Endothelial cell of hepatic sinusoid (primary cell): ENCODE results near the gene NLGN1.

Source experiments
- in situ Hi-C: cut with HindIII; loops from 2 replicates; pipeline ENCODE4 v1.10.0; 2017; ENCODE audit warnings: low sequenced_read_pairs

The NLGN1 gene

DNA sequence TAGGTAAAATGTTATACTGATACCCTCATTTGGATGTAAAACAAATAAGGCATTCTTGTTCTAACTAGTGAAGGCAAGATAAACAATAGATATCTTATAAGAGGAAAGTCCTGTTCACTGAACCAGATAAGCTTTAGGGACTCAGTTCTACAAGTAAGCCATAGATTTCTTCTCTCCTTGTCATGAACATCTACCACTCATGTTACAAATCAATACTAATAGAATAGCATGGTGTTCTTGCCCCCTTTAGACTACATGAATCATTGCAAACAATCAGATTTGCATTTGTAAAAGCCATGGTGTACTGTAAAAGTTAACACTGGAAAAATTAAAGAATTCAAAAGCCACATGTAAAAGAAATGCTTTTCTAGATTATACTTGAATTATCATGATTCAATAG lies 500.1 kb downstream of the NLGN1 start:
- in situ Hi-C loops = no loop called here

DNA sequence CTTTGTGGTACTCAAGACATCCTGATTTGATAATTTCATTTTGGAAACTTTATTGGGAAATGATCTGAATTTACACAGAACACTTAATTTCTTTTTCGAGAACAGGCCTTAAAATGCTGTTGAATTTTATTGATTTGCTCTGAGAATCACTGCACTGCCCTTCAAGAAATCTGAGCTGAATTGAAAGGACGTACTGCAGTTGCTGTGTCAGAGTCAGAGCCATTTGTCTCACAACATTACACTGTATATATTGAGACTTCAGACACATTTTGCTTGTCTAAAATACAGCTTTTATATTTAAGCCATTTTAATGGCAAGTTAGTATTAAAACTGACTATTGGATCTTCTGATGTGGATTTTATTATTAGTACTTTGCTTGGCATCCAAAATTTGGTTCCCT lies 504.1 kb downstream of the NLGN1 start:
- in situ Hi-C loops = no loop called here

DNA sequence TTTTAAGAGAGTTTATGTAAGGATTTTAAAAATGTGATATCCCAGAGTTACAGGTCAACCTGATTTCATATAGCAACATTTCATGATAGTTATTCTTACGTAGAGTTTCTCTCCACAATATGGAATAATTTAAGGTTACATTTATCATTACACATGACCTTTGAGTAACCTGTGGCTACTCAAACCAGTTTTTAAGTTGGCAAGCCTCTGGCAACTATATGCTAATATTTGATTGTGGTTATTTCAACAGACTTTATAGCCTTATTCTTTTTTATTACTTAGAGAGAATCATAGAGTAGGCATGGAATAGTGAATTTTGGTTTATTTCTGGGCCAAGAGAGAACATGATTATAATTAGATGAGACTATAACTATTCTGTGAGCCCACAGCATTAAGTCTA lies 504.9 kb downstream of the NLGN1 start:
- in situ Hi-C loops = no loop called here

DNA sequence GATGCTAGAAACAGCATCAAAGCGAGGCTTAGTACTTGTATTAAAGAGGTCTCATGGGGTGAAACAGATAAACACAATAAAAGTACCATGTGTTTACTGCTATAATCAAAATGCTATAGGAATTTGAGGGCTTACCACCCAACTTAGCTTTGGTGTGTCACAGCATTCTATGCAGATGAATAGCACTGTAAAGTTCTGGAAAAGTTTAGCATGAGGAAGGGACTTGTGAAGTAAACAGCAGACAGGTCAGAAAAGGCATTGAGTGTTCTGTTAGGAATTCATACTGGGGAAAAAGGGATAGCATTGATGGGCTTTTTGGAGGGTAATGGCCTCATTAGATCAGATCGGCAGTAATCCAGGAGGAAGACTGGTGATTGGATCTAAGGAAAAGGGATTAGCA lies 505.3 kb downstream of the NLGN1 start:
- in situ Hi-C loops = no loop called here

DNA sequence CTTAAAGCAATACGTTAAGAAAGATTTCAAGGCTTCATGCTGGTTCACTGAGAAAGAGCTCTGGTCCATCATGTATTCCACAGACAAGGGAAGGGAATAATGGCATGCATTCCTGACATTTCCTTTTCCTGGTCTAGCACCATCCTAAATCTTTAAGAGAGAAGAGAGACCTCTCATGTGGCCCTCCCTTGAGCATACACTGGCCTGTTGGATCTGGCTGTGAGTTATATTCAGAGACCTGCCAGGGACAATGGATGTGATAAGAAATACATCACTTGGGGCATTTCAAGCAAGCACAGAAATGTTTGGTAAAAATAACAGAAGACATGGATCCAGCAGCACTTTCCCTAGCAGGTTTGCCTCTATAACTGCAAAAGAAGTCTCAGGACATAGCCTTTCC lies 507.8 kb downstream of the NLGN1 start:
- in situ Hi-C loops = no loop called here

DNA sequence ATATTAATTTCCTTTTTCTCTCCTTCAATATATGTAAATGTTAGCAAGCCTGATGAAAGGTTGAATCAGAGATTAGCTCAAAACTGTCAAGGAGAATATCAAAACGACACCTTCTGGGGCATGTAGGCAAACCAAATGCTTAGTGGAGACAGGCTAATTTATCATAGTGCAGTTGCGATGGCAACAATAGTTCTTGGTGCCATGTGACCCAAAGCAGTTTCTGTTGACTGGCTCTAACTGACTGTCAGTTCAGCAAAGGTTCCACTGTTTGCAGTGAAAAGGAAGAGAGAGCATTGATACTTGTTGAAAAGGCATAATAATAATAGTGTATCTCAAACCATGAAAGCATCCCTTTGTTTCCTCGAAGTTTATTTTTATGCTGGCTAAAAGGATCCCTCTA lies 513.9 kb downstream of the NLGN1 start:
- in situ Hi-C loops = no loop called here

DNA sequence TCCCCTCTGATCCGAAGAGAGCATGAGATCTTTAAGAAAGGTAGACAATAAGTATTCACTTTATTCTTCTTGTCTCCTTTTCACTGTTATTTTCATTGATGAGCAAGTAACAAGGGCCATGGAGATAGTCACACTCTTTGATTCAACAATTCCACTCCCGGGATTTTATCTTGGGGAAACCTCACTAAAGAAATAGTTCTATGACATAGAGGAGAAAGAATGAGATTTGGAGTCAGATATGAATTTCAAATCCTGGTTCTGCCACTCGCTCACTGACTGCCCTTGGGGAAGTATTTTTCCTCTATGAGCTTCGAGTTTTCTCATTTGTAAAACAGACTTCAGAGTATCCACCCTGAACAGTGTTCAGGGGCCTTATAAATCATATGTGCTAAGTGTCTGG lies 514.6 kb downstream of the NLGN1 start:
- in situ Hi-C loops = no loop called here

DNA sequence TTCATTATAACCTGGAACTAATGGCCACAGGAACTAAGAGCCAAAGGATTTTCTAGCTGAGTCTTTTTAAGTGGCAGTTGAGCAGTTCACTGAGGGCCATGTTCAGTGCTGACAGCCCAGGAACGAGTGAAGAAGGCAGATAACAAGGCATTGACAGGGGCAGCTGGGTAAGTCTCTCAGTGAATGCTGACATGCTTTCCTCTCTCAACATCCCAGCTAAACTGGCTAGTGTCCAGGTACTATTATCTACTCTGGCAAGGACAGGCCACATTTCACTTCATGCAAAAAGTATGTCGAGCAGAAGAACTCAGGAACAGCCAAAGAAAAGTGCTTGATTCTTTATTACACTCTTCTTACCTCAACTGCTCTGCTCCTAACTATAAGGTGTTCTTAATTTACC lies 515.9 kb downstream of the NLGN1 start:
- in situ Hi-C loops = no loop called here

DNA sequence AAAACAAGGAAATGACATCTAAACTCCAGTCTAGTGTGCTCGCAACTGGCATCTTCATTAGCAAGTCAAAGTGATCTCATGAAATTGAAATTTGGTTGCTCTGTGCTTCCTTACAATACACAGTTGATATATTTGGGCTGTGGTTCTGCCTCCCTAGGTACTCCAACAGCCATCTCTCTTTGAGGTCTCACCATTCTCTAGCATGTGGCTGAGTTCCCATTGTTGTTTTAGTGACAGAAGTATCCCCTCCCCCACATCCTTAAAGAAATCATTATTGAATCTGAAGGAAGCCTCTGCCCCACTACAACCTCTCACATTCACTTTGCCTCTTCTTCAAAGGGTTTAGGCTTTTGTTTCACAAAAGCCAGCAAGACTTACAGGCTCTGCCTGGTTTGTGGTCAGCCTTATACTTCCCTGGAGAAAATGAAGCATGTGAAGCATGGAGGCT lies 516.5 kb downstream of the NLGN1 start:
- in situ Hi-C loops = no loop called here

DNA sequence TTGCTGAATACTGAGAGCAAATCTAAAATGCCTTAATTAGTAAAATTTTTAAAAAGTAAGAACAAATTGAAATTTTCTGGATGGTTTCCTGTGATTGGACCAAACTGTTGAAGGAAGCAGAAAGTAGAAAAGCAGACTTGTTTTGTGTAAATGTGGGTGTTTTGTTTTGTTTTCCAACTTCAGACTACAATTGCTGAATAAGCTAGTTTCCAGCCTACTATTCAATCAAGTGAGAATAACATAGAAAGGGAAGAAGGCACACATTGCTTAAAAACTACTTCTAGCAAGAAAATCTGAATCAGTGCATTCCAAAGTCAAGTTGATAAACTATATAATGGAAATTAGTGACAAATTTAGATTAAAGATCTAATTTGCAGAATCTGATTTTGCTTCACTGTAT lies 519.3 kb downstream of the NLGN1 start:
- in situ Hi-C loops = no loop called here

DNA sequence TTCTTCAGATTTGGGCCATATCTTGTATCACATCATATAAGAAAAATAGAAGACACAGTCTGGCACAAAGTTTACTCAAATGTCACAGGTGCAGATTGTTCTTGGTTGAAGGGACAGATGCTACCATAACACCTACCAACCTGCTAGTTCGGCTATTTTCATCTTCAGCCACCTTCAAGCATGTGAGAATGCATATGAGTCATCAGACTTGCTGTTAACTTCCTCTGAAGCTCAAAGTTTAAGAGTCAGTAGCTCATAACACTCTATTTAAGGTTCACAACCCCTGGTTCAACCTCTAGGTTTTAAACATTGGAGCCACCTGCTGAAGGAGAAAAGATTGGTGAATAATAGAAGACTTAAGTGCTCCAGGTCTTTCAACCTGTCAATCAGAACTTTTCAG lies 522.8 kb downstream of the NLGN1 start:
- in situ Hi-C loops = no loop called here

DNA sequence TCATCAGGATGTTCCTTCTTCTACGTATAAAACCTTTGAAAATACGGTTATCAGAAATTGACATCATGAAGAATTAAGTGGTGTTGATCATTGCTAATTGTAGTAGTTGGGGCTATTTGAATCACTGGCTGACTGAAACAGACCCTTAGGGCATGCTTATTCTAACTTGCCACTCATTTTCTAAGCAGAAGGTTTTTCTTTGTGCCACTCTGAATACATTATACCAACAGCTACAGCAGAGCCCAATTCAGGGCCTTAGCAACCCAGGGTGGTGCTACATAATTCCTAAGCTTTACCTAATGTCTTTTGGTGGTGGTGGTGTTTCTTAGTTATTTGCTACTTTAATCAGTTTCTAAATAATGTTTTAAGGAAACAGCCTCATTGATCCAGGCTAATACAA lies 524.2 kb downstream of the NLGN1 start:
- in situ Hi-C loops = no loop called here

DNA sequence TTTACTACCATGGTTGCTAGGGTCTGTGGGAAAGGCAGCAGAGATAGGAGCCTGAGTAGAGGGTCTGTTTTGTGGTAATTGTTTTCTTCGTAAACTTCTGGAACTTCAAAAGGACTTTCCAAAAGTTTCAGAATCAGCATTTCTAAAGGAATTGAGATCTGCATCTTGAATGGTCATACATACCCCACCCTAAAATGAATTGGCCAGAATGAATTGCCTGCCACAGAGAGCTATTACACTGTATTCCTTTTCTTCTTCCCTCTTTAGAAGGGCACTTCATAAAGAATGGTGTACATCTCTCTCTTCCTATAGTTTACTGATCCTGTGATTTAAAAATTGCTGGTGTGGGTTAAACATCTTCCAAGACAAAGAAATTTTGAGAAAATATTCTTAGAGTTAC lies 525.7 kb downstream of the NLGN1 start:
- in situ Hi-C loops = no loop called here

DNA sequence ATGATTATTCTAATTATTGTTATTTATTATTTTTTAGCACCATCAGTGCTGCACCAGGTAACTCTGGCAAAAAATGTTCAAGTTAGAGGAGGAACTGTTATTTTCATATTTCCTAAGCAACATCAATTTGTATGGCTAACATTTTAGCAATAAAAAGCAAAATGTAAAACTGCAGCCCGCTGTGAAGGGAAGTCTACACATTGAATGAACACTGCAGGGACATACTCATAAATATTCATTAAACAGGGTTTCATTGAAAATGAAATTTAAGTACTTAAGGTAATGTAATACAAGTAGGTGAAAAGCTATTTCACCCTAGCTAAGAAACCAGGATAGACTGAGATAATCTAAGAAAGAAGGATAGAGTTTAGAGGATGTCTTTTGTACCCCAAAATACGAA lies 532.7 kb downstream of the NLGN1 start:
- in situ Hi-C loops = no loop called here

DNA sequence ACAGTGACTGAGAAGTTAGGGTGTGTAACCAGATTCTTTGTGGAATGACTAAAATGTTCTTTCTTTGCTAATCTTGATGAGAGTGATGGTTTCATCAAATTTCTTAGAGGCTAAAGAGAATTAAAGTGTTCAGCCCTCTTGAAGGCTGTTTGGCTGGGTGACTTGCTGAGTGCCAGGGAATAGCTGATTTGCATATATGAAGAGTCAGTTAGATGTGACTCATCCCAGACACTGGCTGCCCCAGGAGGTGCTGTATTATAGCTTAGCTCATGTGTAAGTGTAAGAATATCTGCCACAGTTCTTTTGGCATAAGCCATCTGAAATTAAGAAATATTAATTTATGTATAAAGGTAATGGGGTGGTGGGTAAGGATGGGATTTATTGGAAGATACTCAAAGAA lies 535.1 kb downstream of the NLGN1 start:
- in situ Hi-C loops = no loop called here

DNA sequence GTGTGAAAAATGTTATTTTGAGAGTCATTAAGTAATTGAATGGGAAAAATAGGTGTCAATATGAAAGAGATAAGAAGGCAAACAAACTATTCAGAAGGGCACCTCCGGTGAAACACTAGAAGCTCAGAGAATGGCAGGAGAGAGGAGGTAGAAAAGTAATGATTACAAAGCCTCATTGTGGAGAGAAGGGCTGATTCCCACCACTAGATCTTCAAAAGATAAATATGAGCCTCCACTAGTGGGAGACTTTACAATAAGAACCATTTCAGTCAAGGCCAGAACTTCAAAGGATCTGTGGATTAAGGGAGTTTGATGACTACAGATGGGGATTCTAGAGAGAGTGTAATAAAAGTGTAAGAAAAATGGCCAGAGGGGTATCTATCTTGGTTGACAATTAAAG lies 535.6 kb downstream of the NLGN1 start:
- in situ Hi-C loops = no loop called here

DNA sequence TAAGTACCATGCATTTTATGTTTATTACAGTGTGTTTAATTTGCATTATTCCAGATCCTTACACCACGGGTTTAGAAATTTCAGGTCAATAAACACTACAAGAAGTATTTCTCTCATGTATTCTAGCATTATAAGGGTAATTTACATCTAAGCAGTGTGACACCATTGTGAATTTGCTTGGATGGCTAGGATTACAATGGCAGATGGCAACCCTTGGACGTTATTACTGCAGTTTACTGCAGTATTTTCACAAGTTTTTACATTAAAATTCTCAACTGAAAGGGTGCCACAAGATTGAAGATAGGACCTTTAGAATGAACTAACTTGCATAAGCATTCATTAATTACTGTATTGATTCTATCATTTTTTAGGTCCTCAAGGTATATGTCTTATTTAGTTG lies 538.8 kb downstream of the NLGN1 start:
- in situ Hi-C loops = no loop called here

DNA sequence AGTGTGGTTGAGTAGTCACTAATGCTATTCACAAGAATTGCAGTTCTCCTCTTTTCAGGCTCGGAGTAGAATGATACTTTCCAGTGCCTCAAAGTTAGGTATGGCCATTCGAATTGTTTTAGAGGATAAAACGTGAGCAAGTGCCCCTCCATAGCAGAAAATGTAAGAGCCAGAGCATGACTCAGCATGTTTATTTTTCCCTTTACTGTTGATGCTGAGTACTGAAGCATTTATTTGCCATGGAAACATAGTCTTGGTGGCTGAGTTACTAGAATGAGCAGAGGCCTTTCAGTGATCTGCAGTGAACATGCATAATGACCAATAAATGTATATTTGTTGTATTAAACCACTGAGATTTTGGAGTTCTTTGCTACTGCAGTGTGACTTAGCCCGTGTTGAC lies 540.6 kb downstream of the NLGN1 start:
- in situ Hi-C loops = no loop called here

DNA sequence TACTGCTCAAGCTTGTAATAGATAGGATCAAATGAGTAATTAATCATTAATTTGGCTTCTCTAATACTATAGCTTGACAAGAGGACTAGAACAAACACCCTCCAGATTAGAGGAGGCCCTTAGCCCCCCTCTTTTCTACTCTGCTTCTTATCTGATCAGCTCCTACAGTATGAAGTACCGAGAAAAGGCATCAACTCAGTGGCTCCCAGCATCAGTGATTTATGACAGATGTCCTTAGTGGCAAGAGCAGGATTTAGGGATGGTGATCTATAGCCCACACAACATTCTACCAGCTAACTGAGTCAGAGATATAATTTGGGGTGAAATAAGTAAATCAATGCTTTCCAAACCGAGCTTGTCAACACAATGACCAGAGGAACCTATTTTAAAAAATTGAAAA lies 541.1 kb downstream of the NLGN1 start:
- in situ Hi-C loops = no loop called here

DNA sequence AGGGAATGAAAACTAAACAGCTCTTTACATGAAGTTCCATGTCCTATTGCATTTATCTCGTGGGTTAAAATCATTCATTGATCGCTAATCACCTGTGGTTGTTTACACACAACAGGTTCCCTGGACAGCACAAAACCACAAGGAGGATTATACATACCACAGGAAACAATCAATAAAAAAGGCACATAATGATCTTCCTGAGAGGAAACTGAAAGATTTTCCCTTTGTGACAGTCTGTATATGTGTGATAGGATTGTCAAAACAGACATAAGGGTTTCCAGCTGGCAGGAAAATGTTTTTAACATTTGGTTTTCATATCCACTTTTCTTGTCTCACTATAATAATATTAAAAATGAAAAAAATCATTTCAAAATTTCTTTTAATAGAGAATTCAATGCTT lies 541.8 kb downstream of the NLGN1 start:
- in situ Hi-C loops = no loop called here

DNA sequence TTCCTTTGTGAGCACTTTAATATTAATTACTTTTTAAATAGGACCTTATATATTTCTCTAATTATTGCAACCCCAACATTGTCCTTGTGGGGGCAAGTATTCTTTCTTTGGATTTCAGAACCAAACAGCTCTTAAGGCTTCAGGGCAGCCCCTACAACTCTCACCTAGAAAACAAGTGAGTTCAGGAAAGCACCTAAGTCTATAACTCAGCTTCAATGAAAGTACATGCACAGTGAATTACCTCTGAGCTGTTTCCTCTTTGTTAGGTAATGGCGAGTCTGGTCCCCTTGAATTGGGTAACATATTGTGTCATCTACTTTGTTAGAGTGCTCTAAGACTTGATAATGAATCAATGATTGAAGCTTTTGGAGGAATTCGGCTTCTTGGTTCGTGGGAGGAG lies 545.7 kb downstream of the NLGN1 start:
- in situ Hi-C loops = no loop called here

DNA sequence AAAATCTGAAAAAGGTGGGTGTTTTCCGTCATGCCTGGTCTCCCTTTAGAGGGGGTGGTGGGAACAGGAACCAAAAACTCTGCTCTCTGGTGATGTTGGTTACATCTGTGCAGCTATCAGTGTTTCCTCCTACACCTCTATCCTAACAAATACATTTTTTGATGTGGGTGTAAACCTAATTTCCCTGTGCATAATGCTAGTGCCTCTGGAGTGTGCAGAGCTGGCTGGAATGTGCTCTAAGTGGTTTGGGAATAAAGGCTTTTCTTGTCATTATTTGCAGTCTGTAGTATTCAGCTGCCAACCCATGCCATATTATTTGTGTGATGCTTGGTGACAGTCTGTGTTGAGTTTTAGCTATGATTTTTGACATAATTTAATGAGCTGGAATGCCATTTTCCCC lies 547.6 kb downstream of the NLGN1 start:
- in situ Hi-C loops = no loop called here

DNA sequence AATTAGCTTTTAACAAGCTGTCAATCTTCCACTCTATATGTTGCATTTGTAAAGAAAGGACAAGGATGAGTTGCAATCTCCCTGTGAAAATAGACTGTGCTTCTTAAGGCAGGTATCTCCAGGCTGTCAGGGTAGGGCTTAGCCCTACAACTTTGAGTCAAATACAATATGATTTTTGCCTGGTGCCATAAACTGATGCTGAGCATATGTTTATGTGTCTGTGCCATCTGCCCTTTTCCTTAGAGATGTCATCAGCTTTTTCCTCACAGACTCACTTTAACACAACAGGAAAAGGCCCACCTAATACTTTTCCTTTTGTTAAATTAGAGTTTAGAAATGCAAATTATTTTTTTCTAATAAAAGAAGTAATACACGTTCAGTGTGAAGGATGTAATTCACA lies 548.3 kb downstream of the NLGN1 start:
- in situ Hi-C loops = no loop called here

DNA sequence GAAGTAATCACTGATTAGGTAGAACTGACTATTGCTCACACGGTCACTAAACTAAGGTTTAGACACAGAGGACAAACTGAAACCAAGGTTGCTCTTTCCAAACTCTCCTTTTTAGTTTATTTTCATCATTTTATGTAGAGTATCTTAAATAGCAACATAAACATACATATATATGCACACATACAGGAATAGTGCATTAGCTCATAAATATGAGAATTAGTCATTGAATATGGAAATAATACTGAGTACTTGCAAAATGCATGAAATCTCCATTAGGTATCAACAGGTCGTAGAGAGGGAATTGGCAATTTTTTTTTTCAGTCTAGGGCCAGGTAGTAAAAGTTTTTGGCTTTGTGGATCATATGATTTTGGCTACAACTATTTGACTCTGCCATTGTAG lies 557.1 kb downstream of the NLGN1 start:
- in situ Hi-C loops = no loop called here
